GM12878 (cell line): ENCODE data around the gene ATIC.

ENCODE experiments used
- MTA2 ChIP-seq: fragments of 450-650 bp; IDR thresholded peaks from 2 replicates; pipeline ENCODE4 v1.6.1; 2016; ENCODE audit warnings: low read depth, mild to moderate bottlenecking, moderate library complexity
- ZZZ3 ChIP-seq: IDR thresholded peaks from 2 replicates; pipeline ENCODE4 v1.6.1; 2011; ENCODE audit warnings: low read depth; ENCODE audit not compliant: control insufficient read depth, insufficient read length

GRCh38 chr2:215392687-215393270, 80.9 kb downstream of the ATIC start:
- TF ChIP-seq MTA2: no peak
- no peak for TF ChIP-seq ZZZ3
